Hepatocyte (in vitro differentiated cells): ENCODE measurements around the gene ZNF398.

Experiments
- CTCF ChIP-seq: fragments of 200-600 bp; sonication (generic); IDR thresholded peaks from 2 replicates; pipeline ENCODE4 v1.5.1; 2016; ENCODE audit warnings: antibody characterized with exemption, mild to moderate bottlenecking; ENCODE audit not compliant: poor library complexity
- EZH2 ChIP-seq: fragments of 200-600 bp; sonication (generic); IDR thresholded peaks from 2 replicates; pipeline ENCODE4 v1.6.1; 2016; ENCODE audit warnings: antibody characterized with exemption, mild to moderate bottlenecking, borderline replicate concordance
- EZH2phosphoT487 ChIP-seq: fragments of 200-600 bp; sonication (generic); IDR thresholded peaks from one replicate; pipeline ENCODE4 v1.6.1; 2018; ENCODE audit warnings: antibody characterized with exemption, mild to moderate bottlenecking, low read depth, moderate library complexity; ENCODE audit not compliant: unreplicated experiment, severe bottlenecking

GRCh38 chr7:149223176-149223575 is 75.9 kb downstream of the ZNF398 start:
- no peak for TF ChIP-seq CTCF
- no peak for TF ChIP-seq EZH2
- no peak for TF ChIP-seq EZH2phosphoT487
